ENCODE results near the gene SLC13A4. TPM values are rescaled to one million over a fixed set of nuclear protein-coding genes. Genes with fewer than 3 reads are reported as not detected.
"Not testable (repeated sequence)": the region's sequence is repeated elsewhere in the genome, so short reads cannot be mapped to it uniquely, and the experiment has no call there.

Gene SLC13A4
- not detected in 2 replicates for total RNA-seq

GRCh38 chr7:135728136-135728669, at the start of gene SLC13A4:
Gene SLC13A4 (minus strand): TSS chr7:135728186. CDS start chr7:135727496, 690 bp downstream.
- DNase-seq (ENCODE audit: low read depth): no peak

DNA sequence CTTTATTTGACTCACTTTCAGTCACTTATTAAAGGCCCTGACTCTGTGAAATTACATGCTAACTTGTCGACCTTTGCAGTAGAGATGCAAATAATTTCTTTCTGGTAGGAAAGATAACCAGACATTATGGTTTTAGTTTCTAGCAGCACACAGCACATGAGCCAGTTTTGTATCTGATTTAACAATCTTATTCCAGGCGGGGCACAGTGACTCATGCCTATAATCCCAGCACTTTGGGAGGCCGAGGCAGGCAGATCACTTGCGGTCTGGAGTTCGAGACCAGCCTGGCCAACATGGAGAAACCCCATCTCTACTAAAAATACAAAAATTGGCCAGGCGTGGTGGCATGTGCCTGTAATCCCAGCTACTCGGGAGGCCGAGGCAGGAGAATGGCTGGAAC, 47.9 kb upstream of the SLC13A4 start:
- DNase-seq (ENCODE audit: low read depth): not testable (repeated sequence)

DNA sequence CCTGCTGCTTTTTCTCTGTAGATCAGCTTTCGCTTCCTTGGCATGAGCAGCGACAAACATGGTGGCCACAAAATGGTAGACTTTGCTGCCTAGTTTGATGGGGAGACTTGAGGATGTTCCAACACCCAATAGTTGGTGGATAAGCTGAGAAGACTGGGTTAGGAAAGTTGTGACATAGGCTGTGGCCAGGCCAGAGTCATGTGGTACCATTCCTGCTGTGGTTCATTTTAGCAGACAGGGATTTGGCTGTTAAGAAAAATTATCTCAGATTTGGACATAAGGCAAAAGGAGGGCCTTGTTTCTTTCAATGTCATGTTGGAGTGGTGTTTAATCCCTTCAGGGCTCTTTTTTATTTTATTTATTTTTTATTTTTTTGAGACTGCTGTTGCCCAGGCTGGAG, 47.2 kb upstream of the SLC13A4 start:
- no peak for DNase-seq (ENCODE audit: low read depth)

GRCh38 chr7:135774284-135774683, 46.3 kb upstream of the SLC13A4 start:
- peak; percentile 86 for DNase-seq (ENCODE audit: low read depth)

DNA sequence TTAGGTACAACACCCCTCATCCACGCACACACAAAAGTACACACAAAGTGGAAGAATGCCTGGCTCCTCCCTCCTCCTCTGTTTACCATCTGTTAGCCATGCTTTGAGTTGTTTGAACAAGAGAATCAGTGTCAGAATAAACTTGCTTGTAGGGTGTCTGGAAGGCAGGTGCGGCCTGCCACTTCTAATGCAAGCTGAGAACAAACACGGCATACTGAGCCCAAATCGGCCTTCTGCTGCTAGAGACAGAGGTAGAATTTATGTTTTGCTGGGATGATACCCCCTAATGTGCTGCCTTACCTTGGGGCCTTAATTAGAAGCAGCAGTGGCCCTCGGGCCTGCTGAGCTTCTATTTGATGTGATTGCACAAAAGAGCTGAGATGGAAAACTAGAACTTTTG, 45.5 kb upstream of the SLC13A4 start:
- no peak for DNase-seq (ENCODE audit: low read depth)

DNA sequence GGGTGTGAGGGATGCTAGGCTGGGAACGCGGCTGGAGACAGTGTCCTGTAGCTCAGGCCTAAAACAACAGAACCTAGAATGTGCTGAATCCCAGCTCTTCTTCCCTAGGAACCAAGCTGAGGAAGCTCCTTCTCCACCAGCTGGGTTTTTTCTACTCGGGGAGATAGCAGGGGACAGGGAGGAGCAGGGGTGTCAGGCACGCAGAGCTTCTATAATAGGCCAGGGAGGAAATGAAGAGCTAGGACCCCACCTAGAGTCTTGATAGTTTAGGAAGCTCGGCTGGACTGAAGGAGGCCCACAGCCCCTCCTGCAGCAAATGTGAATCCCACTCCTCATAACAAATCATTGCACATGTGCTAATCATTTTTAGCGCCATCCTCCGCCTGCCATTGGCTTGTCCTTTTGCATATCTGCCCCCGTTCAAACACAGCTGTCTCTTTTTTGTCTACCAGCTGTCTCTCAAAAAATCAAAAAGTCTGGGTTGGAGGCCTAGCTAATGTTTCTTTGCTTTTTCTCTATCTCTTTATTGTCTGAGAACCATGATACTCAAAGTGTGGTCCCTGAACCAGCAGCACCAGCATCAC, 44.7 kb upstream of the SLC13A4 start:
- no peak for DNase-seq (ENCODE audit: low read depth)

DNA sequence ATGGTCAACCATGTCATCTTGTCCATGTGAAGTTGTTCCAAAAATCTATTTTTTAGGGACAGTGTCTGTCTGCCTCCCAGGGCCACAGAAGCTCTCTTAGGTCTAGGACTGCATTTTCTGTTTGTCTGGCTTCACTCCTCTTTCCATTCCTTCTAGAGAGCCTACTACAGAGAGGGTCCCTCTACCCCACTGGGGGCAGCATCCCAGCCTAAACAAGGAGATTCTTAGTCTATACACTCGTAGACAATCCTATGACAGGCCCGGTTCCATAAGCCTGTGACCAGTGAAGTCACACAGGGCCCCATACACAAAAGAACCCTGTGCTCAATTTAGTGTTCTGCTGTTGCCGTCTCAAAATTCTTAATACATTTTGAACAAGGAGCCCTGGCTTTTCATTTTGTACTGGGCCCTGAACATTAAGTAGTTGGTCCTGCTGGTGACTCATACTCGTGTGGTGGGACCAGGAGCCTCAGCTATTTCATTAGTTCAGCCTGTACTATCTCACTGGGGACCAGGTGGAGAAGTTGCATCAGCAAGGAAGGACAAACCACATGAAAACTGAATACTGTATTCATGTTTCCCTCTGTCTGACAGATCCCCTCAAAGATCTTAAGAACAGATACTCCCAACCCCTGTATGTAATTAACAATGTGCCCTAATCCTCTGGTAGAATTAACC, 44.1 kb upstream of the SLC13A4 start:
- DNase-seq (ENCODE audit: low read depth): peak; percentile 56

GRCh38 chr7:135771051-135771450, 43.1 kb upstream of the SLC13A4 start:
- no peak for DNase-seq (ENCODE audit: low read depth)

DNA sequence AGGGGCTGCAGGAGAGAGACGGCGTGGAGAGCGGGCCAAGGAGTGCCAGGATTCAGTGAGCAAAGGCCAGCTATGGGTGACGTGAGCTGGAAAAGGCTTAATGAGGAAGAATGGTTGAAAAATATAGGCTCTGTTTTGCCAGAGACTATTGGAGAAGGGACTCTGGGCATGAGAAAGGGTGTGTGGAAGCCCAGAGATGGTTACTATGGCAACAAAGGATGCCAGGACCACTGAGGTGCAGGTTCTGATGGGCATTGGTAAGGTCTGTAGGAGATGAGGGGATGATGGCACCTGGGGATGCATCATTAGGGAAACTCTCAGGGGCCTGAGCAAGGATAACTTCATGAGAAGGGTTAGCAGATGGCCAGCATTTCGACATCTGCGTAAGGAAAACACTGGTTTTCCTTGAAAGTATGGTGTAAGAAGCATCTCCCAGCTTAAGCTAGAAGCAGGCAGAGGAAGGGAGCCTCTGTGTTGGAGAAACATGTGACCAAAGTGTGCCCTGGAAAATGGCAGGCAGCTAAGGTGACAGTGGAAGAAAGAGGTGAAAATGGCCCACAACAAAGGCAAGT, 42.2 kb upstream of the SLC13A4 start:
- no peak for DNase-seq (ENCODE audit: low read depth)

DNA sequence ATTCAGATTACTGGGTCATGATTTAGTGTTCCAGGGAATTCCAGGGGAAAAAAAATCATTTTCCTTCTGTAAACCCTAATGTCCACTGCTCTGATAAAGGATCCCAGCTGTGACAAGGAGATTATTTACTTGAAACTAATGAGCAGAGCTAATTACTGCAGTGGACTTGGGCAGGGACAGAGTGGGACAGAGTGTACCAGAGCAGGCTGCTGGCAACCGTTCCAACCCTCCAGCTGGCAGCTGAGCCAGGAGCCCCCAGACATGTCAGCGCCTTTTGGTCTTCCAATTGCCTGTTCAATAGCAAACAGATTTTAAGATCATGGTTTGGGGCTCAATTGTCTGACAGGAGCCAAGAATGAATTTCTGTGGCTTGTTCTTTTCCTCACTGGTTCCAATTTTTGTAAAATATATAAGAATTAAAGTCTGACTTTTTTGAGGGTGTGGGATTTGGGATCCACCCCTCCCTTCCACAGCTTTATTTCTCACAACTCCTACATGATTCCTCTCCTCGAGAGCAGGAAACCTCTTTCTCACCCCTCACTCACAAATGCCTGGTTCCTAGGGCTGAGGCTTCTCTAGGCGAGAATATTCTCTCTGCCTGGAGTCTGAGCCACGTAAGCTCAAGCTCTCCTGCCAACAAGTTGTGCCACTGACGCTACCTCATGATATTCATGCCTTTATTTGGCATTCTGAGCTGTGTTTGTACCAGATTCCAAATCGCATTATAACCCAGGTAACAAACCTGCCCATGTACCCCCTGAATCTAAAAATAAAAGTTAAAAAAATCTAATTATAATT, 41.2 kb upstream of the SLC13A4 start:
- DNase-seq (ENCODE audit: low read depth): no peak

DNA sequence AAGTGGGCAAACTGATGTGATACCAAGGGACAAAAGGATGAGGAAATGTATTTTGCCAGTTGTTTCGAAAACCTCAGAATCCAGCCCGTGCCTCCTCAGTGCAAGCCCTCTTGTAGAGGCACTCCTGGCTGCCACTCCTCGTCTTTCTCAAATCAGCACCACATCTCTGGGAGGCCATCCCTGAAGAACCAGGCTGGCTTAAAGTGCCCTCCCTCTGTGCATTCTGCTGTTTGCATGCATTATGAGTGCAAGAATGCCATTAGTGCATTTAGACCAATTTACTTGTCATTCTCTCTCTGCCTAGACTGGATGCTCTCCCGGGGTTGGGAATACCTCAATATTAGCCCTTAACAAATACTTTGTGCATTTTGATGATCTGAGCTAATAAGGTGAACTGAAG, 40.5 kb upstream of the SLC13A4 start:
- no peak for DNase-seq (ENCODE audit: low read depth)

DNA sequence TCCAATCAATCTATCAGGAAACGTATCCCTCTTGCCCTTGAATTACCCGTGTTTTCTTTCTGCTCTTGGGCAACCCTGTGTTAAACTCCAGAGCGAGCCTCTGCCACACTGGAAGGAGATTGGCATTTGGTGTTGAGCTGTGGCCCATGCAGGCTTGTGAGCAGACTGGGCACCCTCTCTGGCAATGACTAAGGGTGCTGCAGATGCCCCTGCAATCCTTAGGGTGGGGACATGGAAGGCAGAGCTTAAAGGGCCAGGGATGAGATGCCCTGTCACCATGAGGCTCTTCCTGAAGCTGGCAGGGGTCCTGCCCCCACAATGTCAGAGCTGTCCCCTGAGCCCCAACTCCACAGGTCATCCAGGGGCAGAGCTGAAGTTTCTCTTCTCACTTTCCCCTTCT, 40.1 kb upstream of the SLC13A4 start:
- DNase-seq (ENCODE audit: low read depth): no peak

DNA sequence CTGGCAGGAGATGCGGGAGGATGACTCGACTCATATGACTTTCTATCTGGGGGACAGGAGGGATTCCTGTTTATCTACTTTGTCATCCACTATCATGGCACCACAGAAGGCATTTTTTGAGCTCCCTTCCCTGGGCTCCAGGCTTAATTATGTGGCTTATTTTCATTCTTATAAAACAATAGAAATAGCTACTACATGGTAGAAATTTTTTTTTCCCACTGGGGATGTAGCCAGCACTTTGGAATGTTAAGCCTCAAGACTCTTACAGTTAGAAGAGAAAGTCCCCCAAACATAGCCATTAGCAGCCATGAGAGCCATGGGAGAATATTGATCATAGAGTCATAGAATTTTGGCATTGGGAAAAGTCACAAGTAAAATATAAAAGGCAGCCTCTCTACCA, 35.3 kb upstream of the SLC13A4 start:
- no peak for DNase-seq (ENCODE audit: low read depth)

- no peak for DNase-seq (ENCODE audit: low read depth)
Measured at GRCh38 chr7:135761751-135762488, 33.9 kb upstream of the SLC13A4 start.

DNA sequence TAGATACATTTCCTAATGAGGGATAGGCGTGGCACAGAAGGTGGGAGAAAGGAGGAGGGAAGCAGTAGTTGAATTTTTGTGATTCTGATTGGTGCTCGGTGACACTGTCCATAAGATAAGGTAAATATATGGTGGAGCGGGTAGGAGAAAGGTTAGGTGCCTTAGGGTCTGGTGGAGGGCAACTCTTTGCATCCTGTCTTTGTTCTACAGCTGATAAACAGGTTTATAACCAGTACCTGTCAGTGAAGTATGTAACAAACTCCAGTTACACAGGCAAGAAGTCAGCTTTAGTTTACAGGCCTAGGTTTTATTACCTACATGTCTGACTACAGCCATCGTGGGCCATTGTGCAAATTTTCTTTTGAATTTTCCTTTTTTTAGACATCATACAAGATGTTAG, 31.5 kb upstream of the SLC13A4 start:
- DNase-seq (ENCODE audit: low read depth): no peak

DNA sequence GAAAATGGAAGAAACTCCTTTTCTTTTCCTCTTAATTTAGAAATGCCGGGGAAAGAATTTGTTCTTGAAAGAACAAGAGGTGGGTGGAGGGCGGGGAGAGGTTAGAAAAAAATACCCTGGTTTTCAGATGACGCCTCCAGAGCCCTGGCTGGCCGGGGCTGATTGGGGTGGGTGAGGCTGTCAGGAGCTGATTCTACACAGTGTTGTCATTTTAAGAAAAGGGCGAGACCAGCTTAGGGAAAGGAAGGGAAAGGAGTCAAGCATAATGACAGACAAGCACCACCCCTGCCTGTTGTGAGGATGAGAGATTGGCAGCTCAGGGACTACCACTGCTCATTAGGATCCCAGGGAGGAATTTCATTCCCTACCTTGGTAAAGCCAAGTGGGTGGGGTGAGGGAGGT, 30.5 kb upstream of the SLC13A4 start:
- DNase-seq (ENCODE audit: low read depth): no peak

DNA sequence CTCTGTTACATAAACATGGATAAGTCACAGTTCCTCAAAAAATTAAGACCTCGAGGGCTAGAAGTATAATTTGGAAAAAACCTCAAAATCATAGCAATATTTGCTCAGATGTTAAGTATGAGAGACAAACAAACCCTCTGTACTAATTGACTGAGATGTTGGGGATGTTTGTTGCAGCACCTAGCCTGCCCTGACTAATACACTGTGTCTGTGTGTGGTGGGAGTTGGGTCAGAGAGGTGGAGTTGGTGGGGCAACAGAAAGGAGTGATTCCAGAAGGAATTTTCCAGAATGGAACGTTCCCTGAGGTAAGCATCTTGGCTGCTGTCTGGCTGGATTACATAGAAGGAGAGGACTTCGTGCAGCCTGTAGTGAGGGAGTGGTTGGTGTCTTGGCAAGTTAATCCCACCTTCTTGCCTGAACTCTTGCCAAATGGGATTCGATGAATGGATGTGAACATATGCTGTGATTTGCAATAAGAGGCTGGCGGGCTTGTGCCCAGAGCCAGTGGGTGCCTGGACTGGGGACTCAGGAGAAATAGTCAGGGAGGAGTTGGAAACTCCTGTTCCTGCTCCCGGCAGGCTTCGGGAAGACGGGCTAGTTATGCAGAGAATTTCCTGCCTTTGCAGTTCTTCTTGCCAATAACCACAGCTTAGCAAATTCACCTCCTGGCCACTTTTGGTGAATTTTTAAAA, 29.9 kb upstream of the SLC13A4 start:
- no peak for DNase-seq (ENCODE audit: low read depth)

DNA sequence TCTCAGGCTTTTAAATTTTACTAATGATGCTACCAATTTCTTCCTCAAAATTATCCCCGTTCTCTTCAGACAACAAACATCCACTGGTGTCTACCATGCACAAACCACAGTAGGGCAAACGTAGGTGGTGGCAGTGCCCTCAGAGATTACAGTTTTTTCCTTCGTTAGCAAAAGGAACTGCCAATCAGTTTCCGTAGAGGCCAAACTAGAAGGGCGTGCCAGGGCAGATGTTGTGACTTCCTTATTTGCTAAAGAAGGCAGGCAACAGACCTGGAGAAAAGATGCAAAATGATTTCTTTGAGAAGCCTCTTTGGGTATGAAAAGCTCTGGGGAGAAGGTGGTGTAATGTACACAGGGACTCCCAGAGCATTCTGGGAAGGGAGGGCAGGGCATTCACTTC, 28.2 kb upstream of the SLC13A4 start:
- DNase-seq (ENCODE audit: low read depth): no peak

DNA sequence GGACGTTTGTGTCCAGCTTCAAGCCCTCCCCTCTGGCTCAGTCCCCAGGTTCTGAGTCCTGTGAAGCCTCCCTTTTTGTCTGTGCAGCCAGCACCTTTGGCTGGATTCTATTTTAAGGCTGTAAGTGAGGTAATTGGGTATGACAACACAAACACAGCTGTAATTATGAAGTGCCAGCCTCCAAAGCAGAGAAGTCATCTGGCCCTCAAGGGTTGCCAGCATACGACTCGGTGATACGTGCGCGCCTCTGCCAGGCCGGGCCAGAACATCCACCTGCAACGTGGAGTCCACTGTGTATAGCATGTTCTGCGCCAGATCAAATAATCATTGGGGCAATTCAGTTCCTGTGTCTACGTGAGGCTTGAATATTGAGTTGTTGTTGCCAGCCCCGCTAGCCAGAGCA, 27.4 kb upstream of the SLC13A4 start:
- DNase-seq (ENCODE audit: low read depth): no peak

- no peak for DNase-seq (ENCODE audit: low read depth)
Measured at GRCh38 chr7:135753616-135754413, 25.8 kb upstream of the SLC13A4 start.

Data from renal cortical epithelial cell (primary cell).